HepG2 (cell line): ENCODE data around the gene TMEM14A. TPM values are rescaled to one million over a fixed set of nuclear protein-coding genes. Genes with fewer than 3 reads are reported as not detected.

Experiments used
- ATAC-seq: fragments of 200-7000 bp; cut with Tn5 transposase; 3 replicates; pipeline ENCODE4 v1.9.1; 2020; ENCODE audit warnings: mild to moderate bottlenecking, moderate library complexity
- BruUV-seq: library from RNA; stranded (reverse); fragments of 400-500 nt; replicated peaks from 2 replicates; lab custom pipeline; 2021; lab: Mats Ljungman, UMichigan
- CTCF ChIA-PET: fragments of 300-600 bp; formaldehyde crosslinking; extraction: SDS; loops from one replicate; lab custom pipeline; 2021; ENCODE audit warnings: low total read pairs, inconsistent platforms, low intra/inter-chr PET ratio; lab: Yijun Ruan, JAX
- POLR2A ChIA-PET: fragments of 350-600 bp; sonication (Branson Sonifier 250); formaldehyde crosslinking; loops from one replicate; lab custom pipeline; 2020; ENCODE audit warnings: antibody characterized with exemption, inconsistent platforms; lab: Yijun Ruan, JAX
- DNase-seq: peaks from one replicate; pipeline ENCODE4 v3.0.0-alpha.2; 2015; ENCODE audit warnings: low spot score
- FAIRE-seq: peaks from 3 replicates; lab custom pipeline; 2011; peaks lifted over from hg19 to GRCh38; lab: Jason Lieb, UNC
- H2AFZ ChIP-seq: one replicate; pipeline ENCODE4 v1.6.1; 2011; ENCODE audit warnings: low read length, inconsistent platforms
- H3K27ac ChIP-seq: fragments of 300-600 bp; 3 replicates; pipeline ENCODE4 v1.8.0; 2011; ENCODE audit warnings: mixed run types, mild to moderate bottlenecking, mixed read lengths, low read length, inconsistent platforms; ENCODE audit not compliant: insufficient read depth; ENCODE audit errors: extremely low read length
- H3K27me3 ChIP-seq, 2 experiments: fragments of 200-600 bp in 1 of 2; 2 replicates in 1 of 2; 3 replicates in 1 of 2; pipeline versions ENCODE4 v1.6.0 to v1.8.0; 2011; ENCODE audit warnings: low read length in 2 of 2, mild to moderate bottlenecking in 2 of 2, moderate library complexity in 2 of 2, inconsistent platforms in 1 of 2; ENCODE audit not compliant: insufficient read depth in 2 of 2, control insufficient read depth in 1 of 2
- H3K36me3 ChIP-seq, 2 experiments: fragments of 200-600 bp in 1 of 2; replicated peaks in 1 of 2; 2 replicates in 1 of 2; 3 replicates in 1 of 2; pipeline versions ENCODE4 v1.5.1 to v1.8.0; 2011; ENCODE audit warnings: low read length in 2 of 2, inconsistent platforms in 1 of 2; ENCODE audit not compliant: insufficient read depth in 2 of 2, control insufficient read depth in 1 of 2
- H3K4me1 ChIP-seq: 2 replicates; pipeline ENCODE4 v1.5.1; 2012; ENCODE audit warnings: low read length, inconsistent platforms; ENCODE audit not compliant: insufficient read depth
- H3K4me2 ChIP-seq: 2 replicates; pipeline ENCODE4 v1.6.0; 2011; ENCODE audit warnings: low read depth, low read length, inconsistent platforms
- H3K4me3 ChIP-seq, 3 experiments: fragments of 200-600 bp in 1 of 3; sonication (generic), shearing (Covaris generic) in 1 of 3; replicated peaks in 1 of 3; 2 replicates each; pipeline ENCODE4 v1.5.1; 2011 to 2016; ENCODE audit warnings: low read length in 3 of 3, inconsistent platforms in 2 of 3, low read depth in 2 of 3, mild to moderate bottlenecking in 2 of 3, control low read depth in 1 of 3, mixed read lengths in 1 of 3; ENCODE audit not compliant: insufficient read depth in 1 of 3
- H3K79me2 ChIP-seq: one replicate; pipeline ENCODE4 v1.6.1; 2011; ENCODE audit warnings: low read length, inconsistent platforms; ENCODE audit not compliant: insufficient read depth
- H3K9ac ChIP-seq: 2 replicates; pipeline ENCODE4 v1.6.0; 2011; ENCODE audit warnings: mild to moderate bottlenecking, low read depth, low read length, inconsistent platforms; ENCODE audit not compliant: insufficient read depth
- H3K9me3 ChIP-seq: 2 replicates; pipeline ENCODE4 v1.5.1; 2012; ENCODE audit warnings: mild to moderate bottlenecking, low read length
- H4K20me1 ChIP-seq: 2 replicates; pipeline ENCODE4 v1.6.0; 2011; ENCODE audit warnings: inconsistent platforms, mild to moderate bottlenecking, low read length, moderate library complexity; ENCODE audit not compliant: insufficient read depth
- CREM ChIP-seq, 2 experiments: sonication (generic) in 1 of 2; formaldehyde crosslinking in 1 of 2; IDR thresholded peaks; 2 replicates each; pipeline versions ENCODE4 v1.4.0 to v1.6.1; 2016 to 2020; ENCODE audit warnings: antibody characterized with exemption in 1 of 2, mild to moderate bottlenecking in 1 of 2, missing genetic modification reagents in 1 of 2
- FOXM1 ChIP-seq: sonication (generic); formaldehyde crosslinking; IDR thresholded peaks from 2 replicates; pipeline ENCODE4 v1.5.0; 2020; ENCODE audit warnings: missing genetic modification reagents
- HNRNPLL ChIP-seq: fragments of 200-400 bp; formaldehyde crosslinking; IDR thresholded peaks from 2 replicates; pipeline ENCODE4 v1.6.1; 2017; ENCODE audit warnings: mild to moderate bottlenecking, low read depth, low read length; ENCODE audit not compliant: poor library complexity, severe bottlenecking
- KDM6A ChIP-seq: IDR thresholded peaks from 2 replicates; pipeline ENCODE4 v1.6.1; 2016; ENCODE audit warnings: low read depth
- PHF20 ChIP-seq: sonication (generic); formaldehyde crosslinking; IDR thresholded peaks from 2 replicates; pipeline ENCODE4 v1.5.0; 2020; ENCODE audit warnings: mild to moderate bottlenecking, missing genetic modification reagents
- SMAD9 ChIP-seq: sonication (generic); formaldehyde crosslinking; IDR thresholded peaks from 2 replicates; pipeline ENCODE4 v1.5.1; 2020; ENCODE audit warnings: mild to moderate bottlenecking, missing genetic modification reagents
- SRF ChIP-seq: IDR thresholded peaks from 2 replicates; pipeline ENCODE4 v1.6.1; 2011; ENCODE audit warnings: mild to moderate bottlenecking, low read depth, low read length, moderate library complexity
- TAF15 ChIP-seq: fragments of 200-400 bp; formaldehyde crosslinking; IDR thresholded peaks from one replicate; pipeline ENCODE4 v1.6.1; 2018; ENCODE audit warnings: mild to moderate bottlenecking, low read depth, low read length; ENCODE audit not compliant: poor library complexity, severe bottlenecking
- TMF1 ChIP-seq: sonication (generic); formaldehyde crosslinking; IDR thresholded peaks from 2 replicates; pipeline ENCODE4 v1.8.1; 2022; ENCODE audit warnings: low read depth, missing genetic modification reagents
- ZBTB40 ChIP-seq, 2 experiments: fragments of 450-650 bp in 1 of 2; sonication (generic) in 1 of 2; formaldehyde crosslinking in 1 of 2; IDR thresholded peaks; 2 replicates each; pipeline versions ENCODE4 v1.6.1 to v1.8.0; 2016 to 2022; ENCODE audit warnings: antibody characterized with exemption in 1 of 2, mild to moderate bottlenecking in 1 of 2, missing genetic modification reagents in 1 of 2
- ZNF558 ChIP-seq: sonication (generic); formaldehyde crosslinking; IDR thresholded peaks from 2 replicates; pipeline ENCODE4 v1.9.0; 2022; ENCODE audit warnings: mild to moderate bottlenecking, missing genetic modification reagents, borderline replicate concordance
- ZNF891 ChIP-seq: sonication (generic); formaldehyde crosslinking; IDR thresholded peaks from 2 replicates; pipeline ENCODE4 v1.5.0; 2020; ENCODE audit warnings: mild to moderate bottlenecking, missing genetic modification reagents
- WGBS: methylation state at CpG from one replicate; pipeline ENCODE4 v1.1.6; 2017; ENCODE audit warnings: low lambda C conversion rate; 5-methylcytosine and 5-hydroxymethylcytosine counted together
- in situ Hi-C: cut with HindIII; loops from 2 replicates; pipeline ENCODE4 v1.10.0; 2017; ENCODE audit warnings: low pct_unique_long_range_greater_than_20kb; ENCODE audit not compliant: extremely low pct_ligation_motif_present
- intact Hi-C: fragments of 100-400 bp; cut with micrococcal nuclease; formaldehyde crosslinking; loops from one replicate; pipeline ENCODE4 v1.10.0; 2022; ENCODE audit not compliant: unreplicated experiment
- polyA plus RNA-seq, 8 experiments: library from polyadenylated mRNA; depleted of rRNA in 3 of 8; stranded (reverse) in 7 of 8; unstranded in 1 of 8; fragments of >200 nt; fragmentation: Illumina TruSeq in 4 of 8; extraction: Trizol in 4 of 8; gene quantifications; 2 replicates each; pipeline versions ENCODE4 v1.2.1 to v1.2.3, GENCODE V29; 2011 to 2016; ENCODE audit warnings: low read depth in 4 of 8, missing spikeins in 1 of 8, mixed read lengths in 1 of 8; ENCODE audit not compliant: insufficient read depth in 1 of 8
- total RNA-seq, 5 experiments: library from RNA; depleted of rRNA; stranded (reverse); fragments of >200 nt; fragmentation: Illumina TruSeq; extraction: Trizol; gene quantifications; 2 replicates each; pipeline ENCODE4 v1.2.3, GENCODE V29; 2016; ENCODE audit warnings: low read depth in 1 of 5
- TF ChIP-seq, protein P1 (sequence below): sonication (generic); formaldehyde crosslinking; IDR thresholded peaks from 2 replicates; pipeline ENCODE4 v1.8.1; 2023; ENCODE audit warnings: mild to moderate bottlenecking, moderate library complexity, missing genetic modification reagents

TMEM14A gene
- total and polyA plus RNA-seq, 2 of the 13 experiments (the other 11 are each of a cell fraction or from before 2014, with no cell fraction given), result 24.6 to 73.7 TPM

DNA sequence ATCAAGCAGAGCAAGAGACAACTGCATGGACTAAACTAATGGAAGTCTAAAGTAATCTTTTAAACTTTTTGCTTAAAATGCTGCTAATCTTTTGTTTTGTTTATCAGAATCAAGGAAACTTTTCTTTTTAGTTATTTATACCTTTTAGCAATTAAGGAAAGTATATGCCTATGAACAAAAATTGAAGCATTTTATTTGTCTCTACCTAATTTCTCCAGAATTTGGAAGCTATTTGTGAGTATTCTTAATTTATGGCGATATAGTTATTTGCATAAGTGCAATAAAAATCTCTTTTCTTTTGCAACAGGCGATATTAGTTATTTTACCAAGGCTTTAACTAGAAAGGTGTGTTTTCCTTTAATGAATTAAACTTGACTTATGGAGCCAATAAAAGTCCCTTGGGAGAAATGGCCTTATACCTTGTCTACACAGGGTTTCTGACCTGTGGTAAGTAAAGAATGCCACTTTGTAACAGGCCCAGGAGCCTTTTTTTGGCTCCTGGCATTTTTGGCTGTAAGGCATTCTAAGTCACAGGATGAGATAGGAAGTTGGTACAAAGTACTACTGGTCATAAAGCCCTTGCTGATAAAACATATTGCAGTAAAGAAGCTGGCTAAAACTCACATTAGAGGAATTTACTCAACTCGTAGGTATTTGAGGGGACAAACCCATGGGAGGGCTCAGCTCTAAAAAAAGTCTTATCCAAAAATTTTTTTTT lies 37.2 kb downstream of the TMEM14A start:
- Histone ChIP-seq H3K4me1 (no peaks in the 10 kb centered on the region), H3K27me3 (no peaks in the 10 kb centered on the region; a peak in 1 of 5 replicates), H2AFZ (no peak overlapping the region), H3K9me3 (peaks cover 8% of the 10 kb centered on the region; the same call in 1 of the 2 replicates), H3K9ac (no peak overlapping the region), H3K79me2 (no peaks in the 10 kb centered on the region), H4K20me1 (no peaks in the 10 kb centered on the region), H3K4me2 (no peak overlapping the region), H3K36me3 (no peaks in the 10 kb centered on the region), H3K4me3 (no peak overlapping the region), H3K27ac (no peak overlapping the region)
- intact Hi-C loops, result no loop called here
- ATAC-seq, result no peak
- POLR2A ChIA-PET, result no interaction called here
- no TSS peak for BruUV-seq
- CTCF ChIA-PET, result no interaction called here
- FAIRE-seq, result no peak
- WGBS, result 49% methylated on average over 3 of the region's 3 CpGs
- TF ChIP-seq PHF20 (CRISPR knock-in tag), result no peak
- TF ChIP-seq, protein P1, sequence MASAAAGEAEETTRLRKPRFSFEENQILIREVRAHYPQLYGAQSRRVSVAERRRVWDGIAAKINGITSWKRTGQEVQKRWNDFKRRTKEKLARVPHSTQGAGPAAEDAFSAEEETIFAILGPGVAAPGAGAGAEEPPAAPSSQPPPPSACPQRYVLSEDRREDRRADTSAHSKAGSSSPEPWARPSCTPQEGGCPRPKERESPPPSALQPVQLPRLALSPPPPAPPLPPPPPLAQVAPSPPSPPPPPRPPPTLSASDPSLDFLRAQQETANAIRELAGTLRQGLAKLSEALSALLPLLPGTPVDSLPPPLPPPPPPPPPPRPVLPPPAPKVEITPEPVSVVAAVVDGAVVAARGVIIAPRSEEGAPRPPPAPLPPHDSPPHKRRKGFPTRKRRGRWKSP (CRISPR knock-in tag), result no peak
- no peak for TF ChIP-seq ZNF891 (CRISPR knock-in tag)
- TF ChIP-seq ZNF558 (CRISPR knock-in tag), result no peak
- no peak for TF ChIP-seq TAF15
- TF ChIP-seq KDM6A (CRISPR knock-in tag), result no peak
- no peak for TF ChIP-seq TMF1 (CRISPR knock-in tag)
- TF ChIP-seq ZBTB40 (IDR thresholded peaks at IDR 0.05), result no peak
- TF ChIP-seq ZBTB40 (CRISPR knock-in tag; IDR thresholded peaks at IDR 0.05), result no peak
- TF ChIP-seq SRF, result no peak
- no peak for TF ChIP-seq CREM (IDR thresholded peaks at IDR 0.05)
- TF ChIP-seq CREM (CRISPR knock-in tag; IDR thresholded peaks at IDR 0.05), result no peak
- no peak for TF ChIP-seq HNRNPLL
- no peak for TF ChIP-seq FOXM1 (CRISPR knock-in tag)
- TF ChIP-seq SMAD9, result no peak
- in situ Hi-C loops, result no loop called here
- DNase-seq, result no peak
